Dendritic cell treated with granulocyte-macrophage colony-stimulating factor and Interleukin-4, amounts not matched to agents 40 ng/mL and 50 ng/mL, for 4 days (primary cell): ENCODE data around the gene STOML2.

Experiments
- H3K27ac Mint-ChIP-seq: one replicate; pipeline ENCODE4 v1.8.0; 2022; ENCODE audit warnings: mild to moderate bottlenecking, mixed read lengths
- H3K27me3 Mint-ChIP-seq: one replicate; pipeline ENCODE4 v1.8.0; 2022; ENCODE audit warnings: mild to moderate bottlenecking, mixed read lengths
- H3K36me3 Mint-ChIP-seq: one replicate; pipeline ENCODE4 v1.8.0; 2022; ENCODE audit warnings: low read depth, mixed read lengths
- H3K4me1 Mint-ChIP-seq: one replicate; pipeline ENCODE4 v1.8.0; 2022; ENCODE audit warnings: low read depth, mixed read lengths
- H3K4me3 Mint-ChIP-seq: one replicate; pipeline ENCODE4 v1.8.0; 2022; ENCODE audit warnings: mild to moderate bottlenecking, moderate library complexity, mixed read lengths
- H3K9me3 Mint-ChIP-seq: one replicate; pipeline ENCODE4 v1.8.0; 2022; ENCODE audit warnings: mixed read lengths
- intact Hi-C: fragments of 100-400 bp; cut with micrococcal nuclease; formaldehyde crosslinking; loops from one replicate; pipeline ENCODE4 v1.15.0; 2022

STOML2 gene

DNA sequence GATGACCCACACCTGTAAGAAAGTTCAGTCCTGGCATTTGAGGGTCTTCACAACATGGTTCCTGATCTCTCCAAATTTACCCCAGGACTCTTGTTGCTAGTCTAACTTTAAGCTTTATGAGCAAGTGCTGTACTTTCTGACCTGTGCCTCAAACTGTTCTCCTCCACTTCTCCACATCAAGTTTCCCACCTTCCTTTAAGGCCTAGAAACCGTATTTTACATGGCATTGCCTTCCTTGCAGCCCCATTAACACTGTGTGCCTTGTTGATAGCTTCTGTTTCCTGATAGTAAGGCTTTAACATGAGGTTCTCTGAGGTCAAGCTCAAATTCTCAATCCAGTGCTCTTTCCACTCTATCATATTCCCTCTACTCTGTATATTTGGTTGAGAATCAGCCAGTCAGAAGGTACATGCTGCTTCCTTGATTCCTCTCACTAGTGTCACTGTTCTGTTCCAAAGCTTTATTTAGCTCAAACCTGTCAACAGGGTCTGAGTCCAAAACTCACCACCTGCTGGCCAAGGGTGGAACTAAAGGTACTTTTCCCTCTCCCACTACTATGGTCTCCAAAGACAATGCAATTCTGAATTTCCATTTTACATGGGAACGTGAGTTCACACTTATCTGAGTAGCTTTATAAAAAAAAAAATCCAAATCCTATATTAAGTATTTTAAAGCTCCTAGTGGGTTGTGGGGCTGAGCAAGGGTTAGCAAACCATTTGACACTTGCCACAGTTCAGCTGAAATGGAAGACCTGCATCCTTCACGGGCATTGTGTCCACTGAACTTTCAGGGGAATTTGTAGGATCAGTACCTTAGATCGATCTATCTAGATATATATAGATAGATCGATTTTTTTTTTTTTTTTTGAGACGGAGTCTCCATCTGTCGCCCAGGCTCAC is 51.6 kb downstream of the STOML2 start:
- Mint-ChIP-seq H3K36me3 (peaks cover 99% of the 10 kb centered on the region), H3K9me3 (no peaks in the 10 kb centered on the region), H3K4me3 (no peak overlapping the region), H3K27me3 (no peaks in the 10 kb centered on the region), H3K27ac (no peak overlapping the region), H3K4me1 (peaks cover 10% of the 10 kb centered on the region)
- intact Hi-C loops: loop anchor here (5.0 kb wide), 1 partner anchor 154 kb away; a partner anchor contains a TSS
